ENCODE data around the gene BRPF1.
"Not testable (repeated sequence)": the region's sequence is repeated elsewhere in the genome, so short reads cannot be mapped to it uniquely, and the experiment has no call there.

The BRPF1 gene

DNA sequence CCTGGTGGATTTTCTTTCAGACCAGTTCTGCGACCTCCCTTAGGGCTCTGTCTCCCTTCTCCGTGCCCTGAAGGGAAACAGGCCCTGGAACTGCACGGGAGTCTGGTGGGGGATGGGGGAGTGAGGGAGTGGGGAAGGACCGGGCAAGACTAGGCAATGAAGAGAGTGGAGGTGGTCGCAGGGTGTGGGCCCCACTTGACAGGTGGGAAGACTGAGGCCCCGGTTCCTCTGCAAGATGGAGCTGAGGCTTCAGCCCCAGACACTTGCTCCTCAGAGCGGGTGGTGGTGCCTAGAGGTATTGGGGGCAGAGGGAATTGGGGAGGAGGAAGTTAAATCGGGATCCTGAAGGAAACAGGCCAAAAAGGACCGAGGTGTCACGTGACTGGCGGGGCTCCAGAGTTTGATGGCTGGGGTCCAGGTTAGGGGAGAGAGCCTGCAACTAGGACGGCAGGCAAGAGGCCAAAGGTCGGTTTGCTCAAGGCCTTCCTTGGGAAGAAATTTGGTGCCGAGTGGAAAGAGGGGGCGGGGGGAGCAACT lies 38.8 kb downstream of the BRPF1 start:
- no peak for DNase-seq

GRCh38 chr3:9771007-9771406 lies 39.5 kb downstream of the BRPF1 start:
- not testable (repeated sequence) for DNase-seq

GRCh38 chr3:9776896-9777693 lies 45.6 kb downstream of the BRPF1 start:
- no peak for DNase-seq

- DNase-seq, result no peak
These were observed 46.1 kb downstream of the BRPF1 start for GRCh38 chr3:9777694-9778021.

GRCh38 chr3:9778143-9779074 lies 46.9 kb downstream of the BRPF1 start:
- DNase-seq, result no peak

DNA sequence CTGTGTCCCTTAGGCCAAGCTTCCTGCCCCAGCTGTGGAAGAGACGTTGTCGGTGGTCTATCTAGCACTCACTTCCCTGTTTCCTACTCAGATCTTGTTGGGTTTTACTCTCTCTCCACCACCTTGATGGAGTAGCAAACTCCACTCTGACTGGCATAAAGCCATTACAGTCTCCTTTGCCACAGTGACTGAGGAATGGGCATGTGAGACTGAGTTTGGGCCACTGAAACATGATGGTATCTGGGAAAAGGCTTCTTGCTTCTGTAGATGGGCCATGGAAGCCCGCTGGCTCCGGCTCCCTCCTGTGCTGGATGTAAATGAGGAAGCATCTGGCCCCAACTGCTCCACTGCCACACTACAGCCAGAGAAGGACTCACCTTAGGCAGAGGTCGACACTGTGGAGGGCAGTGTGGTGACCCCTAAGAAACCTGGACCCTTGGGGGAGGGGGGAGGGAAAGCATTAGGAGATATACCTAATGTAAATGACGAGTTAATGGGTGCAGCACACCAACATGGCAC lies 47.6 kb downstream of the BRPF1 start:
- no peak for DNase-seq

DNA sequence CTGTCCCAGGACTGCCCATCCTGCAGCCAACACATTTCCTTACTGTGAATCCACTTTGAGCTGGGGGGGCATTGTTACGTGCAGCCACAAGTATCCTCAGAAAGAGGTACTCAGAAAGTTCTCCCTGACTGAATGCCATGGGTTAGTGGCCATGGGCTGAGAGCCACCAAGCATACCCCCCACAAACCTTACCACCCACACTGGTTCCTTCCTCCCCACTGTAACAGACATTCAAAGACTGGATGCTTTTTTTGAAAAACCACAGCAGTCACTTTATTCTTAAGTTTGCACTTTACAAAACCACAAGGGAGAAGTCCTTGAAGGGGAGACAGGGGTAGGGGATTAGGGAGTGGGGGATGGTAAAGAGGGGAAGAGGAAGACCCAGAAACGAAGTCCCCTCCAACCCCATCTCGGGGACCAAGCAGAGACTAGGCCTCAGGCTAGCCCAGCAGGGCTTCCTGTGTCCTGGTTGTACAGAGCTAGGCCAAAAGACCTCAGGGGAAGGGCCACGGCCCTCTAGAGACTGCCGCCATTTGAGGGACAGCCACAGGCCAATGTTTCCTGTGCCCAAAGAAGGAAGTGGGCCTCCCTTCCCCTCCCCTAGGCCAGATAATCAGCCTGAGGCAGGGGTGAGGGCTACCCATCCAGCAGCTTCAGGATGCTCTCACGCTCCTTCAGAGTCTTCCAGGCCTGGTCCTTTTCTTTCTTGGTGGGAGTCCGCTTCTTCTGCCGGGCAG lies 48.4 kb downstream of the BRPF1 start:
- DNase-seq, result no peak

- no peak for DNase-seq
These were observed 48.9 kb downstream of the BRPF1 start for GRCh38 chr3:9780458-9780812.

GRCh38 chr3:9780910-9781309 lies 49.4 kb downstream of the BRPF1 start:
- no peak for DNase-seq

GRCh38 chr3:9781551-9781950 lies 50.0 kb downstream of the BRPF1 start:
- DNase-seq, result no peak

DNA sequence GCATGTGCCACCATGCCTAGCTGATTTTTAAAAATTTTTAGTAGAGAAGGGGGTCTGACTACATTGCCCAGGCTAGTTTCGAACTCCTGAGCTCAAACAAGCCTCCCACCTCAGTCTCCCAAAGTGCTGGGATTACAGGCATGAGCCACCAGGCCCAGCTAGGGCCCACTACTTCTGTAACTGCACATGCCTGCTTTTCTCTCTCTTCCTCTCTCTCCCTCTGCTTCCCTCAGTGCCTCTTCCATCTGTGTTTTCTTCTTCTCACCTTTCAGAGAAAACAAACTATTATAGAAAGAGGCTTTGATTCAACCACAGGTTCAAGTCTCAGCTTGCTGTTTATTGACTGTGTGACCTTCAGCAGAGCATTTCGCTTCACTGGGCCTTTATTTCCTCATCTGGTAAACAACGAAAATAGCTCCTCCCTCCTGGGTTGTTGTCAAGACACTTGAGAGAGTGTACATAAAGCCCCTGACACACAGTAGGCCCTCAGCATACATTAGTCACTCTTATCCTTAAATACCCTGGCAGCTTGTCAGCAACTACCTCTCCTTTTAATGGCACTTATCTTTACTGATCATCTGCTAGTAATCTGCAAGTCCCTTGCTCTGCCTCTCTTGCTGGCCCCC lies 50.6 kb downstream of the BRPF1 start:
- no peak for DNase-seq

DNA sequence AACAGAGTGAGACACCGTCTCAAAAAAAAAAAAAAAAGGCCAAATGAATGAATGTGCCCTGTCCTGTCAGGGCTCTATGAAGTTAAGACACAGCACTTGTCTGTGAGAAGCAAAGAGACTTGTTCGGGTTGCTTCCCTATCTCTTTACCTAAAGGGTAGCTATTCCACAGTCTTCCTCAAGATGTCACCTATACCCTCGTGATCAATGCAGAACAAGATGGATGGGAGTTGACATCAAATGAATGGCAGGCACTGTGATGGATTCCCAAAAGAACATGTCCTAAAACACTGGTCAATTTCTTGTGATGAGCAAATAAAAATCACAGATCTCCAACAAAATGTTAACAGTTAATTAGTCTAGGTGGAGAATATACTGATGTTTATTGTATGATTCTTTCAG lies 51.2 kb downstream of the BRPF1 start:
- DNase-seq, result no peak

- no peak for DNase-seq
These were observed 52.4 kb downstream of the BRPF1 start for GRCh38 chr3:9783954-9784353.

- DNase-seq, result no peak
These were observed 53.4 kb downstream of the BRPF1 start for GRCh38 chr3:9784965-9785364.

GRCh38 chr3:9785602-9786001 lies 54.1 kb downstream of the BRPF1 start:
- no peak for DNase-seq

DNA sequence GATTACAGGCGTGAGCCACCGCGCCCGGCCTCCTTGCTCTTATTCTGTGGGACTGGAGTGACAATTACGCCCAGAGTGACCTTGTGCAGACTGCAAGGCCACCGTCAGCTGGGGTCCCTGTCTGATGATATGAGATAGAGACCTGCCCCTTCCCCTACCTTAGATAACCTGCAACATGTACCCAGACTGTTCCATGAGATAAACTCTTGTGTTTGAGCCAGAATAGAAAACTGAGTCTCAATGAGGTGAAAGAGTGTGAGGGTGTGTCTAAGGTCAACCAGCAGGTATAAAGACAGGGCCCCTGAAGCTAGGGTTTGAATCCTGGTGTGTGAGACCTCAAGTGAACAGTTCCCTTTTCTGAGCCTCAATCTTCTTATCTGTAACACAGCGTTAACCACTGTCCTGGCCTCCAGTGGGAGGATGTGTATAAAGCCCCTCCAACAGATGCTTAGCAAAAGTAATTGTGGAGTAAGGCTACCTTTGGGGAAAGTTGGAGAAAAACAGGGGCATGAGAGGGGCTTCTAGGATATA lies 54.7 kb downstream of the BRPF1 start:
- no peak for DNase-seq

GRCh38 chr3:9786825-9787669 lies 55.5 kb downstream of the BRPF1 start:
- DNase-seq, result no peak

GRCh38 chr3:9787714-9788113 lies 56.2 kb downstream of the BRPF1 start:
- DNase-seq, result no peak

DNA sequence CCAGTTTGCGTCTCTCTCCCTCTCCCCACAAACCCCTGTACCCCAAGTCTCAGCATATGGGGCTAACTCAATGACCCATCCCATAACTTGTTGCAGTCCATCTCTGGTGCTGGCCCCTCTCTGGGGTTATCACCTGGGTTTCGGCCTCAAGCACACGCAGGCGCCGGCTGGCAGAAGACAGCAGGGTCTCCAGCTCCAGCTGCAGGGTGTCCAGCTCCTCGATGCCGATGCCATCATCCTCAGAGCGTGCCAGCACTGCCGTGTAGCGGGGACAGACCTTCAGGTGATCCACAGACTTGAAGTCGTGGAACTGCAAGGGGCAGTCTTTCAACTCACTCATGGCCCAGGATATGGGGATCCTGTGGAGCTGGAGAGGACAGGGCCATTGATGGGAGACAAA lies 59.6 kb downstream of the BRPF1 start:
- DNase-seq, result no peak

DNA sequence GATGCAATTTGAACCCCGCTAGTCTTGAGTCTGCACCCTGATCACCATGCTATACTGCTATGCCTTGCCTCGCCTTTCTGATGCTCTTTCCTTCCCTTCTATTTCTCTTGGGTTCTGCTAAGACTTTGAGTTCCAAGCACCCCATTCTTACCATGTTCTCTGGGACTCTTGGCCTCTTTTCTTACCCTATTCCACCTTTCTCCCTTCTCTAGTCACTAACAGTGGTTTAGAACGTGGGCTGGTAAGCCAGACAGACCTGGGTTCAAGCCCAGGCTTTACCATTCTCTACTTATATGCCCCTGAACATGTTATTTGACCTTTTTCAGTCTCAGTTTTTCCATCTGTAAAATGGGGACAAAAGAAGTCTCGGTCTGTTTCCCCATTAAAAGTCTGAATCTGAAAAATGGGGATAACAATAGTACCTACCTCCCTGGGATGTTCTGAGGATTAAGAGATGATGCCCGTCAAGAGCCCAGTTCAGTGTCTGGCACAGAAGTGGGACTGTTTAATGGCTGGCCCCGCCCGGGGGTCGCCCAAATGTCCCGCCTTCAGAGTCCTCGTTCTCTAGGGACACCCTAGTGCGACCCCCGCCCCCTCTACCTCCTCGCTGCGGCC lies 60.4 kb downstream of the BRPF1 start:
- DNase-seq, result no peak
